ENCODE results near the gene PARD3. TPM values are rescaled to one million over a fixed set of nuclear protein-coding genes. Genes with fewer than 3 reads are reported as not detected.
A peak's percentile ranks its signal among the peaks of the same experiment; 100 is the strongest.

PARD3 gene
- total and polyA plus RNA-seq, 7 donors, result 20.2 to 84.4 (median 53.4) TPM

DNA sequence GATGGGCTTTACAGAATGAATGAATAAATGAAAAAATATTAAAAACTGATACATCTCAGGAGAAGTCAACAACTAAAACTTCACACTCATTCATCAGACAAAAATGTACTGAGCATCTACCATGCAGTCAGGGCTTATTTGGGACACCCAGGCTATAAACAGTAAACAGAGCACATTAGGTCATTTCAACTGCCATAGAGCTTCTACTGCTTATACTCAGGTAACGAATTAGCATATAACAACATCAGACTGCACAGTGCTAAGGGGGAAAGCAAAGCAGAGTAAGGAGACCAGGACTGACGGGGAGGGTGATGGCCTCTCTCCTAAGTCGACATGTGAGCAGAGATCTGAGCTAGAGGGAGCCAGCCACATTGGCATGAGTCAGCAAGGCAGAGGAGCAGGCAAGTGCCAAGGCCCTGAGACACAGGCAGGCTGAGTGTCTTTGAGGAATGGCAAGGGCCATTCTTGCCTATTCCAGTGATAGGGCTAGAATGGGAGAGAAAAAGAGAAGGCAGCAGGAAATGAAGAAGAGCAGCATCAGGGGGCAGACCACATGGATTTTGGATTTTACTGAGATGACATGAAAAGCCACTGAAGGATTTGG, 528.9 kb downstream of the PARD3 start:
- ATAC-seq, result peak; percentile 72 to 88 (median 81)
- intact Hi-C loops (cut with DNase I), result no loop called here
- H3K36me3 ChIP-seq (ENCODE audit: insufficient read depth in 1 of 2, low read depth in 1 of 2), result no peaks in the 10 kb centered on the region
- WGBS, 3 donors, result 64 to 89% (median 74%) methylated on average over 3 of the region's 3 CpGs
- TF ChIP-seq, protein P1, sequence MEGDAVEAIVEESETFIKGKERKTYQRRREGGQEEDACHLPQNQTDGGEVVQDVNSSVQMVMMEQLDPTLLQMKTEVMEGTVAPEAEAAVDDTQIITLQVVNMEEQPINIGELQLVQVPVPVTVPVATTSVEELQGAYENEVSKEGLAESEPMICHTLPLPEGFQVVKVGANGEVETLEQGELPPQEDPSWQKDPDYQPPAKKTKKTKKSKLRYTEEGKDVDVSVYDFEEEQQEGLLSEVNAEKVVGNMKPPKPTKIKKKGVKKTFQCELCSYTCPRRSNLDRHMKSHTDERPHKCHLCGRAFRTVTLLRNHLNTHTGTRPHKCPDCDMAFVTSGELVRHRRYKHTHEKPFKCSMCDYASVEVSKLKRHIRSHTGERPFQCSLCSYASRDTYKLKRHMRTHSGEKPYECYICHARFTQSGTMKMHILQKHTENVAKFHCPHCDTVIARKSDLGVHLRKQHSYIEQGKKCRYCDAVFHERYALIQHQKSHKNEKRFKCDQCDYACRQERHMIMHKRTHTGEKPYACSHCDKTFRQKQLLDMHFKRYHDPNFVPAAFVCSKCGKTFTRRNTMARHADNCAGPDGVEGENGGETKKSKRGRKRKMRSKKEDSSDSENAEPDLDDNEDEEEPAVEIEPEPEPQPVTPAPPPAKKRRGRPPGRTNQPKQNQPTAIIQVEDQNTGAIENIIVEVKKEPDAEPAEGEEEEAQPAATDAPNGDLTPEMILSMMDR (IDR thresholded peaks at IDR 0.05), result no peak
- peaks cover 19% of the 10 kb centered on the region for H3K4me1 ChIP-seq
- no peaks in the 10 kb centered on the region for H3K9me3 ChIP-seq
- no peak overlapping the region for H3K4me3 ChIP-seq
- peak overlapping the region; percentile 14 for H3K27ac ChIP-seq
- no peaks in the 10 kb centered on the region for H3K27me3 ChIP-seq (ENCODE audit: insufficient read depth in 3 of 3, low read length in 2 of 3)
- peak in 1 of 2 donors; percentile 19 for DNase-seq

DNA sequence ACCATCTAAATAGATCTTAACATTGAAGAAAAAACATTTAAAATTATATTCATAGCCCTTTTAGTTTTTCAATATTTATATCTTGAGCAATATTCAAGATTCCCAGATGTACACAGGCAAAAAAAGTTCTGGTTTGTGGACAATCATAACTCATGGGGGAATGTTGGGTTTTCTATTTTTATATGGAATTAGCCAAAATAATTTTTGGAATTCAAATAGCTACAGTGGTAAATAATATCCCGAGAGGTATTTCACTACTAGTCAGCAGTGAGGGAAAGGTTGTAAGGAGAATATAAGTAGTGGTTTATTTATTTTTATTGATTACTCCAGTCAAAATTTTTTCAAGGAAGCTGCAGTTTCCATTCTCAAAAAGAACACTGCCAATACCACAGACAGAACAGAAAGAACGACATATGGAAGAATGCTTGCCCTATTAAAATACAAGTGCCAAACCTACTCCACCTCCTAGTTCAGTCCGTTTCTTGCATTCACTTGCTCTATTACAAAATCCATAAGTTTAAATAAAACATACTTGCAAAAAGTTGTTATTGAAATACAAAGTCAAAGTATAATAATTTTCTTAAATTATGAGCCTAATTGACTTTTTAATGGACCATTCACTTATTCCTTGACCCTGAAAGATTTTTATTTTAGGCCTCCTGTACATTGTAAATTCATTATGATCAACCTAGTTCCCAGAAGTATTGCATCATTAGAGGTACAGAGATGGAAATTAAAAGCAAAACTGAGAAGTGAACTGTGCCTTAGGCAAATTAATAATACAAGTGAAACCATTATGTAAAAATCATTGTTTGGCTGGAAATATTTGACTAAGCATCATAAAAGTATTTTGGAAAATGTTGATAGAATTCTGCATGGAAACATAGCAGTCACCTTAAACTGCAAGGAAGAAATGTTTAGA, 533.2 kb downstream of the PARD3 start:
- 85 to 88% (median 86%) methylated on average over 3 of the region's 3 CpGs for WGBS, 3 donors
- ATAC-seq, result no peak
- Histone ChIP-seq H3K9me3 (no peaks in the 10 kb centered on the region), H3K36me3 (ENCODE audit: insufficient read depth in 1 of 2, low read depth in 1 of 2) (no peaks in the 10 kb centered on the region), H3K4me3 (no peak overlapping the region), H3K27ac (no peak overlapping the region), H3K4me1 (peaks cover 9% of the 10 kb centered on the region), H3K27me3 (ENCODE audit: insufficient read depth in 3 of 3, low read length in 2 of 3) (no peaks in the 10 kb centered on the region)
- intact Hi-C loops (cut with DNase I), result no loop called here
- DNase-seq, result no peak
- TF ChIP-seq, protein P1 (IDR thresholded peaks at IDR 0.05), result no peak

- Histone ChIP-seq H3K4me3 (no peak overlapping the region), H3K9me3 (no peaks in the 10 kb centered on the region), H3K4me1 (peaks cover under 1% of the 10 kb centered on the region), H3K27me3 (ENCODE audit: insufficient read depth in 3 of 3, low read length in 2 of 3) (no peaks in the 10 kb centered on the region), H3K27ac (no peak overlapping the region), H3K36me3 (ENCODE audit: insufficient read depth in 1 of 2, low read depth in 1 of 2) (no peaks in the 10 kb centered on the region)
- DNase-seq (peak in 1 of 2 donors; percentile 39), ATAC-seq (peak; percentile 42 to 82 (median 64))
- intact Hi-C loops (cut with DNase I), result no loop called here
- WGBS, 3 donors, result 69 to 76% (median 75%) methylated on average over 11 of the region's 11 CpGs
- TF ChIP-seq, protein P1 (IDR thresholded peaks at IDR 0.05), result no peak
Measured at GRCh38 chr10:34280599-34281374, 534.3 kb downstream of the PARD3 start.

DNA sequence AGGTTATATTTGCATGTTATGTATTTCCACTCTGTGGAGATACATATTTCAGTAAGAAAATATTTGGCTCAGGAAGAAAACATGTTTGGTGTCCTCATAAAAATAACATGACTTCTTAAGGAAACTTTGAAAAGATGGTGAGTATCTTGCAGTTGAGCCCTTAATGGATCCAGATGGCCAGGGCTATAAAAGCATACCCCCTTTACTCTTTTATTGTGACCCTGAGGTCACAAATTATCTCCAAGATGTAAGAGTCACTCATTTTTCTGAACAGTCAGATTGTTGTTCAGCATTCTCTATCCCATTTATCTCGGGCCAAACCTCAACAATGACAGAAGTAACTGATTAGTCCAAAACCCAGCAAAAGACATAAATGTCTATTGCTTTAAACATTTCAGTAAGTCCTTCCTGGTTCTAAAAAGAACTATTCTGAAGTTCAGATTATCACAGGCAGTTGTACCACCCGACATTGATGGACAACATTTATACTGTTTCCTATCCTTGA, 539.4 kb downstream of the PARD3 start:
- whole genome bisulfite sequencing, 3 donors, result 85 to 90% (median 86%) methylated on average over 2 of the region's 2 CpGs
- TF ChIP-seq, protein P1 (IDR thresholded peaks at IDR 0.05), result no peak
- DNase-seq, result no peak
- Histone ChIP-seq H3K27me3 (ENCODE audit: insufficient read depth in 3 of 3, low read length in 2 of 3) (no peaks in the 10 kb centered on the region), H3K4me1 (no peaks in the 10 kb centered on the region), H3K36me3 (ENCODE audit: insufficient read depth in 1 of 2, low read depth in 1 of 2) (no peaks in the 10 kb centered on the region), H3K9me3 (no peaks in the 10 kb centered on the region), H3K27ac (no peak overlapping the region), H3K4me3 (no peak overlapping the region)
- no peak for ATAC-seq
- intact Hi-C loops (cut with DNase I), result no loop called here
